Stimulated activated CD4-positive, alpha-beta T cell treated with anti-CD3 and anti-CD28 coated beads, TNF-alpha, amount 100 ng/mL, for 24 hours (primary cell): Measurements from ENCODE around the gene KCNMA1.
"Not testable (repeated sequence)": the region's sequence is repeated elsewhere in the genome, so short reads cannot be mapped to it uniquely, and the experiment has no call there.

Source experiments
- DNase-seq, 3 experiments: peaks; one replicate each; pipeline ENCODE4 v3.0.0-alpha.2; 2020; ENCODE audit warnings: low read depth in 3 of 3

The KCNMA1 gene

DNA sequence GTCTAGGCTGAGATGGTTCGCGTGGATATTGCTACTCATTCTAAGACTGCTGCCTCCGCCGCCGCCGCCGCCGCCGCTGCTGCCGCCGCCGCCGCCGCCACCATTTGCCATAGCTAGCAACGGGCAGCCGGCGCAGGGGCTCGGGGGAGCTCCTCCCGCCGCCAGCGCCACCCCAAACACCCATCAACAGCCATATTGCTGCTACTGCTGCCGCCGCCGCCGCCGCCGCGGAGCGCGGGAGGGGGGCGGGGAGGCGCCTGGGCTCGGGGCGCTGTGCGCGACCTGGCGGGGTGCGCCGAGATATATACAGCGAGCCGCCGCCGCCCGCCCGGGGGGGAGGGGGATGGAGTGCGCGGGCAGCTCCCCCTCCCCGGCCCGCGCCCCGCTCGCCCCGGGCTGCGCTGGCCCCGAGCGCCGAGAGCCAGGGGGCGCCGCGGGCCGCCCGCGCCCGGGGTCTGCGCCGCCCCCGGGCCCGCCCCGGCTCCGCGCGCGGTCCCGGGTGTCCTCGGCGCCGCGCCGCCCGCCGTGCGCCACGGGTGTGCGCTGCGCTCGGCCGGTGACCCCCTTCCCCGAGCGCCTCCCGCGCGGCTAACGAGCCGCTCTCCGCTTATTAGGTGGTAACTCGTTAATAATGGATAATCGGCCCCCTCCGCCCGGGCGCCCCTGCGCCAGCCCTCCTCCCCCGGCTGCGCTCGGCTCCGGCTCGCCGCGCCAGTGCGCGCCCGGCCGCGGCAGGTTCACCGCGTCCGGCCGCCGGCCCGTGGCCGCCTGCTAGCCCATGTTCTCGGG is at the start of gene KCNMA1:
TSS of gene KCNMA1 (minus strand) at position 277 of the 789 bp plus-strand sequence.
- no peak for DNase-seq

DNA sequence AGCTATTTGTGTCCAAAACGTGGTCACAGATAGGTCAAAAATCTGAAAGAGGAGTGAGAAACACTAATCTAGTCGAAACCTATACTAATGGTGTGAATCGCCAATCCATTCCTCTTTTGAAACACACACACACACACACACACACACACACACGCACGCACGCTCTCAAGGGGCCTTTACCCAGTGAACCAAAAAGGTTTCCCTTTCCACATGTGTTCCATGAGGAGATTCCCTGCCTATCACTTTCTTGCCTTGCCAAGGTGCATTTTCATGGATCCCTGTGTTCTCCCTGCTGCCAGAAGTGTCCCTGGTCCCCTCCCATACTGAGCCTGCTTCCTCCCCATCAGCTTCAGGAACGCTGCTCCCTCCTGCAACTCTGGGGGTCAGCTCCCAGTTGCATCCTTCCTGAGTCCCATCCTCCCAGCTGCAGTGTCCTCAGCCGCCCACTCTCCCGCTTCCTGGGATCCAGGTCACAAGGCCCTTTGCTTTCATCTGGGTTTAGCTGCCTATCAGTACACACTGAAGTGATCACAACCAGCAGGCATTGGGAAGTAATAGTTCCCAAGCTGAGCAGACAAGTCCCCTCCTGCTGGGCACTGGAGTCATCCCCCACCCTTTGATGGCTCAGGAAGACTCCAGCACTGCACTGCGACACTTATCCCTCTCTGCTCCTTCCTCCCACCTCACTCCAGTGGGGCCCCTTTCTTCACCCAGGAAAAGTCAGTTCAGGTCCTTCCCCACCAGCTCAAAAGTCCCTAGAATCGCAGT is 49.2 kb upstream of the KCNMA1 start:
- DNase-seq: no peak

DNA sequence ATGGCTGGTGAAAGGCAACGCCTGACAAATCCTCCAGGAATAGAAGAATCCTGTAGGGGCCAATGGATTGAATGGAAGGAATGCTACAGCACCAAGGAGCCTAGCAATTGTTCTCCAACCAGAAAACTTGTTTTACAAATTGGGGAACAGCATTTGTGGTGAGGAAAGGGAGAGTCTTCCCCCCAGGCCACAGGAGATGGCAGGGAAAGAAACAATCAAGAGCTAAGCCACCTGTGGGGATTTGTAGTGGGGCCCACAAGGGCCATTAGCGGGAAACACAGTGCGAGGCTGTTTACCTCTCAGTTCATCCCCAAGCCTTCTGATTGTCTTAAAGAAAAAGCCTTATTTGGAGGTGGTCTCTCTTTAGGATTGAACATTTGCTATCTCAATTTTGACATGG is 48.5 kb upstream of the KCNMA1 start:
- no peak for DNase-seq

DNA sequence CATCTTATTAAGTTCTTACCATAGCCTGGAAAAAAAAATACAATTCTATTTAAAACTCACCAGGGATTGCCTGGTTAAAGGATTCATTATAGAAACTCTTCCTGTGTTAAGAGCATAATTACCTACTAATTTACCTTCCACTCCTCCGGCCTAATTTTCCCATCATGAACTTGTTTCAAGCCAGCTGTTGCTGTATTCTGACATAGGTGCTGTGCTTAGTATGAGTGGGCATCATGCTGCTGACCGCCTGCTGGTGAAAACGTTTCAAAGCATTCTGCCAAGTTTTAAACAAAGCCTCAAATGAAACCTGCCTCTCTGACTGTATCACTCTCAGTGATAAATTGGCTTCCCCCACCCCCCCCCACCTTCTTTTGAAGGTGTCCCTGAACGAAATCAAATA is 47.8 kb upstream of the KCNMA1 start:
- DNase-seq: no peak

DNA sequence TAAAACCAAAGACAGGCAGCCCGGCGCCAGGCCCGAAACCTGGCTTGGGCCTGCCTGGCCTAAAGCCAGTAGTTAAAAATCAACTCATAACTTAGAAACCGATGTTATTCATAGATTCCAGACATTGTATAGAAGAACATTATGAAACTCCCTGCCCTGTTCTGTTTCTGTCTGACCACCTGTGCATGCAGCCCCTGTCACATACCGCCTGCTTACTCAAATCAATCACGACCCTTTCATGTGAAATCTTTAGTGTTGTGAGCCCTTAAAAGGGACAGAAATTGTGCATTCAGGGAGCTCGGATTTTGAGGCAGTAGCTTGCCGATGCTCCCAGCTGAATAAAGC is 45.5 kb upstream of the KCNMA1 start:
- not testable (repeated sequence) for DNase-seq

DNA sequence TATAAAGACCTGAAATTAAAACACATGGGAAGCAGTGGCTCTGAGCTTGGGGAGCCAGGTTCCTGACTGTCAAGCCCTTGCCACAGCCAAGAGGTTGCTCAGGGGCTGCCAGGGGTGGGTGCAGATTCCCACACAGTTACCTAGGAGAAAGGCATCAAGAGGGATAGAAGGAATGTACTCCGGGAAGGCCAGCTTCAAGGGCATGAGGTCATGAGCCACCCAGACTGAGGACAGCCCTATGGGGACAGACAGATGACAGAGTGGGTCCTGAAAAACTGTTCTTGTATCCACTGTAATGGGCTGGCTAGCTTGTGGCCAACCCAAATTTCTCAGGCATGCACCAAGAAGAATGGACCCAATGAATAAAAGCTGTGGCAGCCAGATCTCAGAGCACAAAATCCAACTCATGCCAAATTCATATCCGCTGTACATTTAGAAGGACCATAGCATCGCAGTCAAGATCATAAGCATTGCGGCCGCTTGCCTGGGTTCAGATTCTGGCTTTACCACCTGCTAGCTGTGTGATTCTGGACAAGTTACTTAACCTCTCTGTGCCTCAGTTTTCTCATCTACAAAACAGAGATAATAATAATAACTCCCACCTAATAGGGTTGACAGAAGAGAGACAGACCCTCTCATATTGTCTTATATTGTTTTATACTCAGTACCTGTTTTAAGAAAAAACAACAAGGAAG is 44.9 kb upstream of the KCNMA1 start:
- DNase-seq: no peak

DNA sequence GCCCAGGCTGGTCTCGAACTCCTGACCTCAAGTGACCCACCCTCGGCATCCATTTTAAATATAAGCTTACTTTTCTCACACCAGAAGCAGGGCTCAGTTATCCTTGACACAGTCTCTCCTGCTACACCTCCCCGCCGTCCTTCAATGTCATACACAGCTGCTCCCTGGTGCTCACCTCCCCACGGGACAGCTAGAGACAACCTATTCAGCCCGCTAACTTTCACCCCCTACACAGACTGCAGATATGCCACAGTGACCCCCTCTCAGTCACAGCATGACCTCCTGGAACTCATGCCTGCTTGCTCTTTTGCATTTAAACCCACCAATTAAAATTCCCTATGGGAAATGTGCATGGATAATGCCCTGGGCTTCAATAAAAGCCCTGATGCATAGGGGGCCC is 44.2 kb upstream of the KCNMA1 start:
- DNase-seq: no peak

DNA sequence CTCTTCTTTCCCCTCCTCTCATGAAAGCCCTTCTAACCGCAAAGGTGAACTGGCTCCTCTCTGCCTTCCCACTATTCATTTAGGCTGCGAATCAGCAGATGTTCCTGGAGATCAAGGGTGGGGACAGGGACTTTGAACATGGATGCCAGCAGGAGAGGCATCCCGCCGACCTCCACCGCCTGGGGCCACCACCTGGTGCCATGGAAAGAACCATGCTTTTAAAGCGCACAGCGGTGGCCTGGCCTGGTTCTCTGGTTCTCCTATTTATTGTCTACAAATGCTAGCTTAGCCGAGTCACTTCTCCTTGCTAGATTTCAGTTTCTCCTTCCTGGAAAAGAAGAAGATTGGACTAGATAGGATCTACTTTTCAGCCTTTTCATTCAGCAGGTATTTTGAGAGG is 43.2 kb upstream of the KCNMA1 start:
- no peak for DNase-seq

DNA sequence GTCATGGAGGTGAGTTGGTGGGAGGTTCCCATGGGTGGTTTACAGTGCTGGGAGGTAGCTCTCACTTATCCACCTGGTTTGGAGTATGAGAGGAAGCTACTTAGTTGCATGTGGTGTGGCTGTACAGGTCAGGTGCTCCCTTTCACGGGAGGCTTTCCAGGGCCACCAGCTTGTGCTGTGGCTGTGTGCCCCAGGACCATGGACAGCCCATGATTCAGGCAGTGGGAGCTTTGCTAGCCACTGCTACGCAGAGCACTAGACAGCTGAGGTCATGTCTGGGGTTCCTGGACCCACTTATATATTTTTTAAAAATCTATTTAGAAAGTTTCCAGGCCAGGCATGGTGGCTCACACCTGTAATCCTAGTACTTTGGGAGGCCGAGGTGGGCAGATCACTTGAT is 42.5 kb upstream of the KCNMA1 start:
- DNase-seq: no peak

DNA sequence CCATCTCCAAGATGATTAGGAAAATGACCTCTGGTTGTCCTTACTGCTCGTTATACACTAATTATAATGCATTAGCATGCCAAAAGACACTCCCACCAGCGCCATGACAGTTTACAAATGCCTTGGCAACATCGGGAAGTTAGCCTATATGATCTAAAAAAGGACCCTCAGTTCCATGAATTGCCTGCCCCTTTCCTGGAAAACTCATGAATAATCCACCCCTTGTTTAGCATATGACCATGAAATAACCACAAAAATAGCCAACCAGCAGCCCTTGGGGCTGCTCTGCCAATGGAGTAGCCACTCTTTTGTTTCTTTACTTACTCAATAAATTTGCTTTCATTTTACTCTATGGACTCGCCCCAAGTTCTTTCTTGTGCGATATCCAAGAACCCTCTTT is 41.6 kb upstream of the KCNMA1 start:
- no peak for DNase-seq

DNA sequence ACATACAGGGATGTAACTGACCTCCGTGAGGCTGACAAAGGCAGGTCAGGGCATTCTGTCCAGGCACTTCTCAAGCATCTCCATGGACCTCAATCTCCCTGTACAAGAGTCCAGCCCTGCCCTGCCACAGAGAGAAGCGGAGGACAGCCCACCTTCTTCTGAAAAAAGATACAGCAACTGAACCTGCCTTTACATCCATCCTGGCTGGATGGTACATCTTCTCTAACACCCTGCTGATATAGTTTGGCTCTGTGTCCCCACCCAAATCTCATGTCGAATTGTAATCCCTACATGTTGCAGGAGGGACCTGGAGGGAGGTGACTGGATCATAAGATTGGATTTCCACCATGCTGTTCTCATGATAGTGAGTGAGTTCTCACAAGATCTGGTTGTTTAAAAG is 40.5 kb upstream of the KCNMA1 start:
- DNase-seq: no peak

DNA sequence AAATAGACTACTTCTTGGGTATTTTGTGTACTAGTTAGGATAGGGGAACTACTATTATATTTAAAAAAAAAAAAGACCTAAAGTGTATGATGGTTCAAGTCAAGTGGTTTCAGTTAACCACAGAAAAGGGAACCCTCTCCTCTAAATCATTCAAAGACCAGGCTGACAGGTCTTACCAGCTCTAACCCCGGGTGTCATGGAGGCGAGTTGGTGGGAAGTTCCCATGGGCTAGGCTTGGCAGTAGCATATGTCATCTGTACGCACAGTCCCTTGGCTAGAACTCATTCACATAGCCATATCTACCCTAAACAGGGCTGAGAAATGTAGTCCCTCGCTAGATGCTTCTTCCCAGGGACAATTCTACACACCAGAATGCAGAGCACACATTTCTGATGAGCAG is 37.7 kb upstream of the KCNMA1 start:
- DNase-seq: no peak

DNA sequence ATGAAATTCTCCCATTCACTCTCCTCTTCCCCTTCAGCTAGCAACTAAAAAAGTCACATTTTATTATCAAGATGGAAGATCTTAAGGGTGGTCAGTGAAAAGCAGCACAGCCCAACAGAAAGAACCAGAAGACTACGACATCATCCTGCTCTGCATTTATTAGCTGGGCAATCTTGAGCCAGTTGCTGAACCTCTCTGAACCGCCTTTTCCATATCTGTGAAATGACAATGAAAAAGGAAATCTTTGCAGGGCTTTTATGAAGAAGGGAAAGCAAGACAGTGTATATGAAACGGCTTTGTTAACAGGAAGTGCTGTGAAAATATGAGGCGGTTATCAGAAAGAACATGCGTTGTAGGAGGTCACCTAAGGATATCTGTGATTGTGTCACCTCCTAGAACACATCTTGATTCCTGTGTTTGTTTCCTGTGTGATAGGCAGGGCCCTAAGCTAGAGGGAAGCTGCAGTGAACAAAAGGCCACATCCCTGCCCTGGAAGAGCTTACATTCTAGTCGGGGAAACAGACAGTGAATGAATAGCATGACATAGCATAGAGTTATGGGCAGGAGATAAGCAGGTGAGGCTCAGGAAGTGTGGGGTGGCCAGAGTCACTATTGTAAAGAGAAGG is 36.0 kb upstream of the KCNMA1 start:
- DNase-seq: no peak

DNA sequence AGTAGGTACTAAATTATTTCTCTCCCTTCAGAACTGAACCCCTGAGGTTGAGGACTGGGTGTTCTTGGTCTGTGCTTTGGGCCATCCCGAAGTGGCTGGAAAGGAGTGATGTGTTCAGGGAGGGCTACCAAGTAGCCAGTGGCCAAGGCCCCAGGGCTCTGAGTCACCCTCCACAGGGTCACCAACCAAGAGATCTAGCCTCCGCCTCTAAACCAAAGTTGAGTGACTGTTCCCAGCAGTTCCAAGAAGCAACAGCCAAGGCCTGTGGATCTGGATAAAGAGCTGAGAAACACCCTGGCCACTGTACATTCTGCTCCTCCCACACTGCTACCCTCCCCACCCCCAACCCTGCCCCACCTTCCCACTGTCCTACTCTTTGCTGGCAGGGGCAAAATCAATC is 35.5 kb upstream of the KCNMA1 start:
- no peak for DNase-seq

DNA sequence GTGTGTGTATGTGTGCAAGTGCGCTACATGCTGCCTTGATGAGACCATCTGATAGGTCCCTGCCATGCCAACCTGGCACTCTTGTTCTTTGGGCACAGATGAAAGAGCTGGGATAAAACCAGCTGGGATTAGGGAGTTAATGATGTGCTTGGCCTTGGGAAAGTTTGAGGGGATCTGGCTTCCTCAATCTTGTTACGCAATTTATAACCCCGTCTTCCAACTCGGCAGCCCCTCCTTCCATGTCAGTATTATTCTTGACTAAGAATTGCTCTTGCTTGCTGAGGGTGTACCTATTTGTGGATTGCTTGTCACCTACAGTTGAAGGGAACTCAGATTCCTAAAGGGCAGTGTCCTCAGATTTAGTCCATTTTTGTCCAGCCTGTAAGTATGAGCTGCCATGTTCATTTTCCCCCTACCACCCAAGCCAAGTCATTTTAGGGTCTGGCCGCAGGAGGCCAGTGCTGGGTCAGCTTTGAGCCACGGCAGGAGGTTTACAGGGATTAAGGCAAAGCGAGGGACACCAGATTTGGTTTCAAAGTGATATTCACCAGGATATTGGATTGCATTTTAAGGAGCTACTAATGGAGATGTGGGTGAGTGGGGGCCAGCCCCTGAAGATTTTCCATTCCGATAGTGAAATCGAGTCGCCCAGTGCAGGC is 34.1 kb upstream of the KCNMA1 start:
- no peak for DNase-seq

DNA sequence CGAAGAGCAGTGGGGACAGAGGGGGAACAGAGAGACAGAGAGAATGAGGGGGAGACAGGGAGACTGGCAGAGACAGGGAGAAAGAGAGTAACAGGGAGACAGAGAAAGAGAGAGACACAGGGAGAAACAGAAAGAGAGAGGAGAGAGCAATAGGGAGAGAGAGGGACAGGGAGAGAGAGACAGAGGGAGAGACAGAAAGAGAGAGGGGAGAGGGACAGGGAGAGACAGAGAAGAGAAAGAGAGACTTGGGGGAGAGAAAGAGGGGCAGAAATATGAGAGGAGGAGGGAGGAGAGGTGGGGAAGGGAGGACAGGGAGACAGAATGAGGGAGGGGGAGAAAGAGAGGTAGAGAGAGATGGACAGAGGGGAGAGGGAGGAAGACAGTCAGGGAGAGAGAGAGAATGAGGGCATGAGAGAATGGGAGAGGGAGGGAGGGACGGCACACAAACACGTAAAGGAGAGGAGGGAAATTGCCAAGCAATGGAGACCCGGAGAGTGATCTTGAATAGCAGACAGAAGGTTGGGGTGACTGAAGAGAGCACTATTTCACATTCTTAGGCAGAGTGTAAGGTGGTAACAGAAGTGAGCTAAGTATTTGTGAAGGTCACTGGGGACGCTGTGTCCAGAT is 33.3 kb upstream of the KCNMA1 start:
- no peak for DNase-seq

DNA sequence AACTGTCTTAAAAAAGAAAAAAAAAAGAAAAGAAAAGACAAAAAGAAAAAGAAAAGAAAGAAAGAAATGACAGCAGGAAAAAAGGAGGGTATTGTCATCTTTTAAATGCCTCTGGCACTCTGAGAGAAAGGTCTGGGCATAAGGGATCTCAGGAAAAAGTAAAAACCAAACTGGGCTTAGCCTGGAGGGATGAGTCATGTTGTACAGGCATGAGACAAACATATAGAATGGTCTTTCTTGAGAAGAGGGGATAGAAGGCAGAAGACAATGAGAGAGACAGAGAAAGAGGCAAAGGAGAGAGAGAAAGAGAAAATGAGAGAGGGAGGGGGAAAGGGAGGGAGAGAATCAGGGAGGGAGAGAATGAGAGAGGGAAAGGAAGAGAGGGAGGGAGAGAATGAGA is 32.3 kb upstream of the KCNMA1 start:
- no peak for DNase-seq

DNA sequence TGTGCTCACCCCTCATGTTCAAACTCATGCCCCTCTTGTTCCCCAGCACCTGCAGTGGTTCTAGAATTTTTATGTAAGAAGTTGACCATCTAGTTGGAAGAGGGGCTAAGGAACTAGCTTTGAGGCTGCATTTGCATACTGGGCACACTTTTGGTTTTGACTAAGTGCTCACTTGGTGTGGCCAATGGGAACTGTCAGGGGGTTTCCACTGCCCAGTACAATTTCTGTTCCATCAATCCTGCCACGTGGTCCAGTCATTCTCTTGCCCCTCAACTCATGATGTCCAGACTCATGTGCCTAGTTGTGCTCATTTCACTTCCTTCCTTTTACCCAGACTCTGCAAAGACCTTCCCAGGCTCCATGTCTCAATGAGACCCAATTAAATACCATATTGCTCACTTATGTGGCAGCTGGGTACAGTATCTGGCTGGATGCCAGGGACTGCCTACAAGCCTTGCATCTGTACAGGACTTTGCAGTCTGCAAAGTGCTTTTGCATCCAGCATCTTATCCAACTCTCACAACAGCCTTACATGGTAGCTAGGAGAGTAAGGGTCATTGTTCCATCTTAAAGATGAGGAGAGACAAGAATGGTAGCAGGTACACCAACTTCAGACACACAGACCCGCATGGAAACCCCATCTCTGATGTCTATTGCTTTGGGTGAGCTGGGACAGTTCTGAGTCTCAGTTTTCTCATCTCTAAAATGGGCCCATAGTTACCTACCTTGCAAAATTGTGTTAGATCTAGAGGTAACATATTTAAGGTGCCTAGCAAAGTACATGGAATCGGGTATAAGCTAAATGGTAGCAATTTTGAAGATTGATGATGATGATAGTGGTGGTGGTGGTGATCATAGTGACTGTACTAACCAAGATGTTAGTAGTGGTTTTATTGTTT is 30.1 kb upstream of the KCNMA1 start:
- no peak for DNase-seq

DNA sequence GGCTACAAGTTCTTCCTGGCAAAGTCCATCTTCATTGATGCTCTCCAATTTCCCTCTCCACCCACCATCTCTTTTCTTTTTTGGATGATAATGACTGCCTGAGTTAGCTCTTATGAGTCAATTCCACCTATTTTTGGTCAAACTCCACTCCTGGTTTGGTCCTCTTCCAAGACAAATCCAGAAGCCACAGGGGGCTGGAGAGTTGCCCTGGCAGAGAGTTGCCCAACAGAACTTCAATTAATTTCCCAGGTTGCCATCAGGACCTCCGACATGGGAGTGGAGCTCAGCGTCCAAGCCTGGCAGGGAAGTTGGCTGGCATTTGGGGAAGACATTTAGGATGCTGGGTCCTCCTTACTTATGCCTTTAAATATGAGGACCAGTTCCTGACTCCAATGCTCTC is 29.2 kb upstream of the KCNMA1 start:
- no peak for DNase-seq

DNA sequence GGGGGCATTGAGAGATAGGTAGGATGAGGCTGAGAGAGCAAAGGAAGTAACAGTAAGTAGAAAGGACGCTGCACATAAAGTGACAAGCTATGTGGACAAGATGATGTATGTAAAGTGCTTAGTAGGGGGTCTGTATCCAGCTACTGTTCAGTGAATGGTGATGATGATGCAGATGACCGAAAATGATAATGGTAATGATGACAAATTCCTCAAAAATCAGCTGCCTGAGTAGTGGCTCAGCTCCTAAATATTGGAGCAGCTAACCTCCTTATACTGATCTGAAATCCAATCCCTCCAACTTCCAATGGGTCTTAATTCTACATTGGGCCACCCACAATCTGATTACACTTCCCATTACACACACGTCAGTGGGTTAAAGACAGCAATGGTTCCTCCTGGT is 27.1 kb upstream of the KCNMA1 start:
- no peak for DNase-seq
